ENCODE results near the gene ERRFI1.

The ERRFI1 gene

GRCh38 chr1:8018492-8019228, 7.4 kb downstream of the ERRFI1 start:
- no peak for DNase-seq
- no peak for TF ChIP-seq GATA1 (IDR thresholded peaks at IDR 0.05; ENCODE audit: low read depth, low read length)
- no peak for TF ChIP-seq POLR2A (IDR thresholded peaks at IDR 0.05; ENCODE audit: low read length)

DNA sequence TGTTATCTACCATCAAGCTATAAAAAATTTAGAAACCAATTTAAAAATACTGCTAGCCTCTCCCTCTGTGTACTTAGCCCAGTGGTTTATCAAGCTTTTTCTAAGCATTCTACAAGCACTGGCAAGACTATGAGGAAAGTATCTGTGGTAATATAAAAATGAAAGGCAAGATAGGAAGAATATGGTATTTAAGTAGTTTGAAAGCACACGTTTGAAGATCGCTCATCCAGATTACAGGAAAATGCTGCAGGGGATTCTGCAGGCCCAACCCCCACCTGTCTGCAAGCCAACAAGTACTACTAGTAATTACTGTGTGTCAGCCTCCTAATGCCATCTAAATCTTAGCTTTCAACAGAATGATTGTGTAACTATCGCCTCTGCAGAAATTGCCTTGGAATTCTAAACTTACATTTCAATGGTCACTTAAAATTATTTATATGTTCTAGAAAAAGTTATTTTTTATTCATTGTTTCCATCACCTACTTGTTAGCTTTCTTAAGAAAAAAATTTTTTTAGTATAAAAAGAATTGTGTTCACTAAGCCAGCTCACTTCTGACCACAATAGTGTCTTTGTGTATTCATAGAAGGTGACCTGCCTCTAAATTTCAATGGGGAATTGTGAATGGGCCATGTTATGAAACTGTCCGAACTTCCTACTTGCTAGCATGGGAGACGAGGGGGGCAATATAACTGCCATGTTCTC, 8.5 kb downstream of the ERRFI1 start:
- TF ChIP-seq GATA1 (IDR thresholded peaks at IDR 0.05; ENCODE audit: low read depth, low read length) (no peak), POLR2A (IDR thresholded peaks at IDR 0.05; ENCODE audit: low read length) (no peak)
- no peak for DNase-seq

DNA sequence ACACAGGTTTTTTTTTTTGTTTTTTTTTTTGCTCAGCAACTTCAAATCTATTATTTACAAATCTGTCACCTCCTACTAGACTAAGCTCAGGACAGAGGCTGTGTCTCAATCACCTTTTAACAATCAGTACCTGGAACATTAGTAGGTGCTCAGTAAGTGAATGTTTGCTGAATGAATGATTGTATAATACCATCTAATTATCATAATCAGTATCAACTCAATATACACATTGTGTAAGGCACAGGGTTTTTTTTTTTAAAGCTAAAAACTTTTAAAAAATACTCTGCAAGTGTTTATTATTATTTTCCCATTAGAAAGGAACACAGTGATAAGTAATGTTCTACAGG, 9.2 kb downstream of the ERRFI1 start:
- no peak for DNase-seq
- TF ChIP-seq POLR2A (IDR thresholded peaks at IDR 0.05; ENCODE audit: low read length) (no peak), GATA1 (IDR thresholded peaks at IDR 0.05; ENCODE audit: low read depth, low read length) (no peak)

DNA sequence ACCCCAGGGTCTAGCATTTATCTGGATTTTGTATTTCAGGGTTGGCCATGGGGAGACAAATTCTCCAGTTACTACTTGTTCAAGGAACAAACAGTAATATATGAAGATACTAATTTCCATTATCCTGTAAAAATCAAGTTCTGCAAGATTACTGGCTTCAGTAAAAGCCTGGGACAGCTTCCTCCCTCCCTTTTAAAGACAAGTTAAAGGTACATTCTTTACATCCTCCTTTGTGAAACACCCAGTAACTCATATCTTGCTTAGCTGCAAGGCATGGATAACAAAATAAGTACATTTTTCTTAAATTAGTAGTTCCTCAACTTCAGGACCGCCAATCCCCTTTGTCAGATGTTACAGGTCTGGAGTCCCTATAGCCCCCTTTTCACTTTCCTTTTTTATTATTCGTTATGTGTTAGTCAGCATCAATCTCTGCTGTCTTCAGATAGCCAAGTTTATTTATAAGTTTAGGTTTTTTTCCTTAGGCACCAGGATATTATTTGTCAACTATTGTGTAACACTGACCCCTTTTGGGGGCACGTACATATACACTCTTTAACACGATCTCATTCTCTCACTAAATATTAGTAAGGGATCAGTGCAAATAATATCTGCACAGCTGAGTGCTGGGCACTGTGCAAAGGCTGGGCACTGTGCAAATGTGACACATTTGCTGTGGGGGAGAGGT, 9.8 kb downstream of the ERRFI1 start:
- no peak for TF ChIP-seq POLR2A (IDR thresholded peaks at IDR 0.05; ENCODE audit: low read length)
- no peak for TF ChIP-seq GATA1 (IDR thresholded peaks at IDR 0.05; ENCODE audit: low read depth, low read length)

GRCh38 chr1:8015809-8016165, 10.3 kb downstream of the ERRFI1 start:
- no peak for DNase-seq
- TF ChIP-seq GATA1 (IDR thresholded peaks at IDR 0.05; ENCODE audit: low read depth, low read length), result no peak

More for the DNA sequence above, 9.8 kb downstream of the ERRFI1 start:
- no peak for DNase-seq

GRCh38 chr1:8015036-8015808, 10.9 kb downstream of the ERRFI1 start:
- peak; percentile 21 for TF ChIP-seq GATA1 (IDR thresholded peaks at IDR 0.05; ENCODE audit: low read depth, low read length)
- no peak for TF ChIP-seq POLR2A (IDR thresholded peaks at IDR 0.05; ENCODE audit: low read length)
- peak; percentile 47 to 65 for DNase-seq

- no peak for DNase-seq
These were observed 11.6 kb downstream of the ERRFI1 start for GRCh38 chr1:8014381-8014988.

DNA sequence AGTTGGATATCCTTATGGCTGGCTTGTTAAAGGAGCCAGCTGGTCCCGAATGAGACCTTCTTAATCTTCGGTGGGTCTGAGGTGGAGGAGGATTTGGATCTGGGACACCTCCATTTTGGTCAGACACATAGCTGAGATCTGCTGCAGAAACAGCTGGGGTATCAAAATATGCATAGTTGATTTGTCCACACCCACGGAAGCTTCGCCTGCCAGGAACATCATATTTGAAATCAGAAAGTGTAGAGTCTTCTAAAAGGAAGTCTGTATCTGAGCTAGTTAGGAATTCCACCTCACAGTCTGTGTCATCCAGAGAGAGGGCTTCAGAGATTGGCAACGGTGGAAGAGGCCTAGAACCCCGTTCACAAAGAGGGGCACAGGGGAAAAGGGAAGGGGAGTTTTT, 12.3 kb downstream of the ERRFI1 start:
- no peak for DNase-seq
- TF ChIP-seq POLR2A (IDR thresholded peaks at IDR 0.05; ENCODE audit: low read length) (no peak), GATA1 (IDR thresholded peaks at IDR 0.05; ENCODE audit: low read depth, low read length) (no peak)

More at GRCh38 chr1:8014381-8014988, 11.6 kb downstream of the ERRFI1 start:
- TF ChIP-seq GATA1 (IDR thresholded peaks at IDR 0.05; ENCODE audit: low read depth, low read length), result no peak
- no peak for TF ChIP-seq POLR2A (IDR thresholded peaks at IDR 0.05; ENCODE audit: low read length)

DNA sequence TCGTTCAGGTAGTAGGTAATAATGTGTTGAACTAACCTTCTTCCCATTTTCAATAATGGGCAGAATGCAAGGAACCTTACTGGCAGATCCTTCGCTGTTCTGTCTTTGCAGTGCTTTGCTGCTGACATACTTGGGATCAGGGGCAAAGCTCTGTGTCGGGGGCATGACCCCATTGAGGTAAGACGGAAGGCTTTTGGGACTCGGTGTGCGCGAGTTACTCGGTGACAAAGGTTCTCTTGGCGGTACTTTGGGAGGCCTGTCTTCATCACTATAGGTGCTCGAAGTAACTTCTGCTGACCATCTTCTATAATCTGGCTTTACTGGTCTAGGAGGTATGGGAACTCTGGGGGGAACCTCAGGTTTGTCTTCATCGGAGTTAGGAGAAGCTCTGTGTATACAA, 12.7 kb downstream of the ERRFI1 start:
- TF ChIP-seq GATA1 (IDR thresholded peaks at IDR 0.05; ENCODE audit: low read depth, low read length) (no peak), POLR2A (IDR thresholded peaks at IDR 0.05; ENCODE audit: low read length) (no peak)
- no peak for DNase-seq

GRCh38 chr1:8012955-8013354, 13.2 kb downstream of the ERRFI1 start:
- DNase-seq, result no peak
- TF ChIP-seq GATA1 (IDR thresholded peaks at IDR 0.05; ENCODE audit: low read depth, low read length), result no peak
- no peak for TF ChIP-seq POLR2A (IDR thresholded peaks at IDR 0.05; ENCODE audit: low read length)

DNA sequence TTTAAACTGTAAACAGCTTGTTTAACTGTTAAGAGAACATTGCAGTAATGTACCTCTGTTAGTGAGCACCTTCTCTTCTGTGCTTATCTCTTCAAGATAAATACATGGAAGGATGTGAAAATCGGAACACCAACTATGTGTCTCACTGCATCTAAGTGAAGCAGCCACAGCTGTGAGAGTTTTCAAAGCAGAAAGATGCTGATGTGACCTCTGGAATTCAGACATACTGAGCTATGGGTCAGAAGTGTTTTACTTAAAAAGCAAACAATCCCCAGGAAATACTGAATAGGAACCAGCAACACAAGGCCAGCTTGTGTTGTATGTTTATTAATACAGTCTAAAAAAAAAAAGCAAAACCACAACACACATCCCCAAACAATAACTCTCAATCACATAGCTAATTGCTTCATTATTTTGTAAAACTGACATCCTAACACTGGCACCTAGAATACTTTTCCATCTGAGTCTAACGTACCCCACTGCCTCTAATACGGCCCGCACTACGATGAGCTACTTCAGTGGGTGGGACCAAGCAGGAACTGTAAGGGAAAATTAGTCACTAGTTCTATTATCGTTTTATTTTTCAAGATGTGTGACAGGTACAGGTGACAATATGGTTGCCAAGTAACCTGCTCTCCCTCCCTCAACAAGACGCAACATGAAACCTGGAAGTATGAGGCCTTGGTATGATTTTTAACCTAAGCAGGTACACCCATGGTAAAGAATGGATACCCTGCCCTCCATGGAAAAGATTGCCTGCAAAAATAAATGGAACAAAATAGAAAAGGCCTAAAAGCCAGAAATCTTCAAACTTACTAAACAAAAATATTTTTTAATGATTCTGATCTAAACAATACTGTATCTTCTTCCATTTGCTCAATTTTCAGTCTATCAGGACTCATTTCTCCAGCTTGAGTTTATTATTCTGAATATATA, 13.9 kb downstream of the ERRFI1 start:
- no peak for TF ChIP-seq POLR2A (IDR thresholded peaks at IDR 0.05; ENCODE audit: low read length)
- TF ChIP-seq GATA1 (IDR thresholded peaks at IDR 0.05; ENCODE audit: low read depth, low read length), result no peak
- no peak for DNase-seq

- no peak for DNase-seq
- no peak for TF ChIP-seq POLR2A (IDR thresholded peaks at IDR 0.05; ENCODE audit: low read length)
These were observed 15.1 kb downstream of the ERRFI1 start for GRCh38 chr1:8011016-8011415.

Measured in erythroblast (primary cell).